A673 (cell line): Measurements from ENCODE around the gene CDKN3. TPM values are rescaled to one million over a fixed set of nuclear protein-coding genes. Genes with fewer than 3 reads are reported as not detected.

Source experiments
- Bru-seq: library from RNA; stranded (reverse); fragments of 400-500 nt; gene quantifications from one replicate; lab custom pipeline; 2021; lab: Mats Ljungman, UMichigan
- BruChase-seq, 2 experiments: library from RNA; stranded (reverse); fragments of 400-500 nt; gene quantifications; one replicate each; lab custom pipeline; 2021; lab: Mats Ljungman, UMichigan
- BruUV-seq: library from RNA; stranded (reverse); fragments of 400-500 nt; replicated peaks from 2 replicates; lab custom pipeline; 2021; lab: Mats Ljungman, UMichigan
- CTCF ChIA-PET: fragments of 300-600 bp; sonication (Branson Sonifier 250); formaldehyde crosslinking; loops from one replicate; lab custom pipeline; 2022; ENCODE audit warnings: antibody characterized with exemption; lab: Charles Lee
- POLR2A ChIA-PET: fragments of 300-600 bp; sonication (Branson Sonifier 250); formaldehyde crosslinking; loops from one replicate; lab custom pipeline; 2022; ENCODE audit warnings: antibody characterized with exemption; ENCODE audit not compliant: low non-redundant PET; lab: Charles Lee
- DNase-seq: peaks from one replicate; pipeline ENCODE4 v3.0.0-alpha.2; 2015; ENCODE audit warnings: low spot score
- H3K27ac ChIP-seq: fragments of 200-600 bp; sonication (generic); 2 replicates; pipeline ENCODE4 v1.5.1; 2016; ENCODE audit warnings: mixed run types, low read depth, mild to moderate bottlenecking, mixed read lengths, antibody characterized with exemption, low read length; ENCODE audit not compliant: poor library complexity, severe bottlenecking
- H3K27me3 ChIP-seq: fragments of 200-600 bp; sonication (generic); replicated peaks from 2 replicates; pipeline ENCODE4 v1.6.1; 2017; ENCODE audit warnings: mixed run types, low read depth, mild to moderate bottlenecking, mixed read lengths, antibody characterized with exemption, low read length; ENCODE audit not compliant: insufficient read depth, poor library complexity
- H3K36me3 ChIP-seq: fragments of 200-600 bp; sonication (generic); 2 replicates; pipeline ENCODE4 v1.6.1; 2016; ENCODE audit warnings: mixed run types, mild to moderate bottlenecking, mixed read lengths, antibody characterized with exemption, low read length; ENCODE audit not compliant: insufficient read depth, poor library complexity, severe bottlenecking
- H3K4me1 ChIP-seq: fragments of 200-600 bp; sonication (generic); 2 replicates; pipeline ENCODE4 v1.6.1; 2017; ENCODE audit warnings: mixed run types, mild to moderate bottlenecking, mixed read lengths, antibody characterized with exemption, low read length; ENCODE audit not compliant: insufficient read depth, poor library complexity, severe bottlenecking
- H3K4me3 ChIP-seq: fragments of 200-600 bp; sonication (generic); 2 replicates; pipeline ENCODE4 v1.5.1; 2016; ENCODE audit warnings: low read depth, mixed run types, mild to moderate bottlenecking, mixed read lengths, low read length; ENCODE audit not compliant: poor library complexity, severe bottlenecking
- H3K9me3 ChIP-seq: fragments of 200-600 bp; sonication (generic); 2 replicates; pipeline ENCODE4 v1.6.1; 2016; ENCODE audit warnings: mixed run types, low read depth, mild to moderate bottlenecking, mixed read lengths, antibody characterized with exemption, low read length; ENCODE audit not compliant: poor library complexity, severe bottlenecking
- EZH2 ChIP-seq: fragments of 200-600 bp; sonication (generic); IDR thresholded peaks from 2 replicates; pipeline ENCODE4 v1.6.1; 2017; ENCODE audit warnings: borderline replicate concordance, low read depth, mild to moderate bottlenecking, mixed read lengths, antibody characterized with exemption, low read length; ENCODE audit not compliant: poor library complexity, severe bottlenecking
- intact Hi-C: fragments of 100-400 bp; cut with micrococcal nuclease; formaldehyde crosslinking; loops from one replicate; pipeline ENCODE4 v1.10.0; 2022; ENCODE audit not compliant: unreplicated experiment
- long read RNA-seq: library from polyadenylated mRNA; stranded (forward); transcript quantifications from one replicate; pipeline ENCODE4 v2.0.0, GENCODE V29; 2022
- total RNA-seq: library from RNA; stranded (reverse); gene quantifications from 2 replicates; pipeline ENCODE4 v1.2.3, GENCODE V29; 2021
- TF ChIP-seq, protein P1 (sequence below): fragments of 300-800, 200-600 bp; sonication (generic); conservative IDR thresholded peaks from 2 replicates; pipeline ENCODE4 v1.5.1; 2017; ENCODE audit warnings: low read depth, mild to moderate bottlenecking, antibody characterized with exemption, low read length, moderate library complexity, mixed read lengths

The CDKN3 gene, protein sequence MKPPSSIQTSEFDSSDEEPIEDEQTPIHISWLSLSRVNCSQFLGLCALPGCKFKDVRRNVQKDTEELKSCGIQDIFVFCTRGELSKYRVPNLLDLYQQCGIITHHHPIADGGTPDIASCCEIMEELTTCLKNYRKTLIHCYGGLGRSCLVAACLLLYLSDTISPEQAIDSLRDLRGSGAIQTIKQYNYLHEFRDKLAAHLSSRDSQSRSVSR
- 108 and 112 TPM in 2 replicates for total RNA-seq
- percentile 83 among the genes with signal in this experiment for Bru-seq, nascent RNA
- percentile 64 among the genes with signal in this experiment for BruChase-seq, experiment 1, labeled RNA remaining after a 2-hour chase
- BruChase-seq, experiment 2, labeled RNA remaining after a 6-hour chase = percentile 66 among the genes with signal in this experiment
- long read RNA-seq, transcript CDKN3-202 (8 exons, 893 nt) = major isoform, 111 of 151 reads
- long read RNA-seq, partial matches to known transcripts = 4 of 151 reads
- long read RNA-seq, other reads (novel, unspliced or antisense) = 30 of 151 reads

DNA sequence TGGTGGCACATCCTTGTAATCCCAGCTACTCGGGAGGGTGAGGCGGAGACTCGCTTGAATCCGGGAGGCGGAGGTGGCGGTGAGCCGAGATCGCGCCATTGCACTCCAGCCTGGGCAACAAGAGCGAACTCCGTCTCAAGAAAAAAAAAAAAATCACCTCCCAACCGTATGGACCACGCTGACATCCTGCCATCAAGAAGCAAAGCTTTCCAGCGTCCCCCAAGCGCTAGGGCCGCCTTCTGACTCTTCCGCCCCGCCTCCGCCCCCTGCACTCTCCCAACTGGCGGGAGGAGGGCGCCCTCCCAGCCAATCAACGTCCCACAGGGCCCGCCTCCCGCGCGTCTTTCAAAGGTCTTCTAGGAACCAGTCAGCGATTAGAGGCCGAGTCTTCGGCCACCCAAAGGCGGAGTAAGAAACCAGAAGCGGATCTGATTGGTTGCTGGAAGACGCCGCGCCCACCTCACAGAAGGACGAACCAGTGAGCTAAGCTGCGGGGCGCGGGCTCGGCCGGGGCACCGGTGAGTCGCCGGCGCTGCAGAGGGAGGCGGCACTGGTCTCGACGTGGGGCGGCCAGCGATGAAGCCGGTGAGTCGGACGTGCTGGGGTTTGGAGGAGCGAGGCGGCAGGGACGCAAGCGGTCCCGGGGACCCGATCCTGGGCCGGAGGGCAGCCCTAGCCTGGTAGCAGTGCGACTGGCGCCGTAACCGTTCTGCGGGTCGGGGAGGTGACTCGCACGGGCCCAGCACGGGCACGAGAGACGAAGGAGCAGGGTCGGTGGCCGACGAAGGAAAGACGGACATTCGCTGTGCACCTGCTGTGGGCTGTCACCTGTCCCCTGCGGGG, at the start of gene CDKN3:
Gene CDKN3 (plus strand): TSS at position 515 of the 843 bp plus-strand sequence. CDS start 62 bp downstream, at position 577.
- CTCF ChIA-PET = interaction anchor here (0.6 to 1.4 kb wide), 3 partner anchors 27 to 1934 kb away, joined by 3 to 4 read pairs (median 3); no protein-coding TSS in a partner anchor
- DNase-seq = peak; percentile 99
- POLR2A ChIA-PET = interaction anchor here (0.6 to 0.7 kb wide), 2 partner anchors 28 to 388 kb away, joined by 4 to 5 read pairs; no protein-coding TSS in a partner anchor
- Histone ChIP-seq H3K27ac (peak within 1 kb of the TSS; percentile 81), H3K4me1 (peaks cover 15% of the 10 kb centered on the region), H3K27me3 (no peaks in the 10 kb centered on the region), H3K4me3 (peak within 1 kb of the TSS; percentile 77), H3K9me3 (no peaks in the 10 kb centered on the region), H3K36me3 (peaks cover 12% of the 10 kb centered on the region)
- no TSS peak for BruUV-seq
- intact Hi-C loops = no loop called here
- TF ChIP-seq EZH2 = no peak
- TF ChIP-seq, protein P1, sequence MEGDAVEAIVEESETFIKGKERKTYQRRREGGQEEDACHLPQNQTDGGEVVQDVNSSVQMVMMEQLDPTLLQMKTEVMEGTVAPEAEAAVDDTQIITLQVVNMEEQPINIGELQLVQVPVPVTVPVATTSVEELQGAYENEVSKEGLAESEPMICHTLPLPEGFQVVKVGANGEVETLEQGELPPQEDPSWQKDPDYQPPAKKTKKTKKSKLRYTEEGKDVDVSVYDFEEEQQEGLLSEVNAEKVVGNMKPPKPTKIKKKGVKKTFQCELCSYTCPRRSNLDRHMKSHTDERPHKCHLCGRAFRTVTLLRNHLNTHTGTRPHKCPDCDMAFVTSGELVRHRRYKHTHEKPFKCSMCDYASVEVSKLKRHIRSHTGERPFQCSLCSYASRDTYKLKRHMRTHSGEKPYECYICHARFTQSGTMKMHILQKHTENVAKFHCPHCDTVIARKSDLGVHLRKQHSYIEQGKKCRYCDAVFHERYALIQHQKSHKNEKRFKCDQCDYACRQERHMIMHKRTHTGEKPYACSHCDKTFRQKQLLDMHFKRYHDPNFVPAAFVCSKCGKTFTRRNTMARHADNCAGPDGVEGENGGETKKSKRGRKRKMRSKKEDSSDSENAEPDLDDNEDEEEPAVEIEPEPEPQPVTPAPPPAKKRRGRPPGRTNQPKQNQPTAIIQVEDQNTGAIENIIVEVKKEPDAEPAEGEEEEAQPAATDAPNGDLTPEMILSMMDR = peak; percentile 38

DNA sequence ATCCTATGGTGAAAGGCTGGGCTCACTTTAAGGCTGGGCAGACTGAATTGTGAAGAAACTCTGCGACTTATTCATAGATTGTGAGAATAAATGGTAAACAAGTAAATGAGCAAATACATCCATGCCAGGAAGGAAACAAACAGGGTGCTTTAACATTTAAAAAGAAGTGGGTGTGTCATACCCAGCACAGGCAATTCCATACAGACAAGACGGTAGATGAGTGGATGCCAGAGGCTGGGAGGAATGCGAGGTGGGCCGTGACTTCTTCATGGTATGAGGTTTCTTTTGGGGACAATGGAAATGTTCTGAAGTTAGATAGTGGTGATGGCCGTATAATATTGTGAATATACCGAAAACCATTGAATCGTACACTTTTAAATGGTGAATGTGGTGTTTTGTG, 49.8 kb upstream of the CDKN3 start:
- Histone ChIP-seq H3K4me3 (no peak overlapping the region), H3K4me1 (peaks cover 19% of the 10 kb centered on the region), H3K9me3 (no peaks in the 10 kb centered on the region), H3K27me3 (no peaks in the 10 kb centered on the region), H3K27ac (no peak overlapping the region), H3K36me3 (no peaks in the 10 kb centered on the region)
- POLR2A ChIA-PET = no interaction called here
- CTCF ChIA-PET = interaction anchor here (0.6 to 1.6 kb wide), 5 partner anchors 8 to 1051 kb away, joined by 3 to 12 read pairs (median 3); no protein-coding TSS in a partner anchor
- no peak for DNase-seq
- BruUV-seq = no TSS peak
- intact Hi-C loops = loop anchor here (2.0 kb wide), 2 partner anchors 914 to 1050 kb away; no protein-coding TSS in a partner anchor
- TF ChIP-seq, protein P1 = no peak
- TF ChIP-seq EZH2 = no peak
